Body of pancreas (tissue), 4 donors: ENCODE measurements around the gene ALG14. TPM values are rescaled to one million over a fixed set of nuclear protein-coding genes. Genes with fewer than 3 reads are reported as not detected.

Experiments used
- ATAC-seq: fragments of 150-250 bp; one replicate; pipeline ENCODE4 v1.9.1; 2016
- DNase-seq, 4 donors: peaks; one replicate each; pipeline ENCODE4 v3.0.0-alpha.2; 2019
- H3K27ac ChIP-seq, 4 donors: fragments of 200-600 bp; sonication (generic); 1 replicate in 3 of 4; 2 replicates in 1 of 4; pipeline versions ENCODE4 v1.5.1 to v1.6.1; 2016 to 2019; ENCODE audit warnings: mild to moderate bottlenecking in 1 of 4, mixed read lengths in 1 of 4, moderate library complexity in 1 of 4
- H3K27me3 ChIP-seq, 2 donors: fragments of 200-600 bp; sonication (generic); one replicate each; pipeline ENCODE4 v1.6.0; 2016; ENCODE audit warnings: mild to moderate bottlenecking in 1 of 2
- H3K36me3 ChIP-seq, 2 donors: fragments of 200-600 bp; sonication (generic); replicated peaks in 1 of 2; 2 replicates each; pipeline ENCODE4 v1.5.1; 2016; ENCODE audit warnings: low read depth in 2 of 2; ENCODE audit not compliant: insufficient read depth in 1 of 2
- H3K4me1 ChIP-seq: fragments of 200-600 bp; sonication (generic); one replicate; pipeline ENCODE4 v1.6.0; 2016
- H3K4me3 ChIP-seq, 2 donors: fragments of 200-600 bp; sonication (generic); 1 replicate in 1 of 2; 2 replicates in 1 of 2; pipeline ENCODE4 v1.5.1; 2016 to 2019
- H3K9me3 ChIP-seq, 3 donors: fragments of 200-600 bp; sonication (generic); 1 replicate in 2 of 3; 2 replicates in 1 of 3; pipeline ENCODE4 v1.5.1; 2016
- POLR2A ChIP-seq, 3 donors: fragments of 450-650 bp; IDR thresholded peaks; one replicate each; pipeline ENCODE4 v1.6.1; 2016; ENCODE audit warnings: antibody characterized with exemption in 3 of 3, mild to moderate bottlenecking in 2 of 3
- whole genome bisulfite sequencing, 2 donors: methylation state at CpG; one replicate each; pipeline ENCODE4 v1.1.5; 2017; 5-methylcytosine and 5-hydroxymethylcytosine counted together
- intact Hi-C: fragments of 100-400 bp; cut with DNase I; formaldehyde crosslinking; loops from one replicate; pipeline ENCODE4 v1.15.1; 2023
- total RNA-seq, 2 donors: library from RNA; depleted of rRNA; stranded (reverse); fragments of >200 nt; gene quantifications; one replicate each; pipeline ENCODE4 v1.1.0, GENCODE V29; 2016
- TF ChIP-seq, protein P1 (sequence below), 7 experiments: fragments of 450-650 bp in 4 of 7; fragments of 200-600 bp in 3 of 7; sonication (generic) in 3 of 7; IDR thresholded peaks; one replicate each; pipeline ENCODE4 v1.5.1; 2016 to 2019; ENCODE audit warnings: antibody characterized with exemption in 7 of 7

The ALG14 gene
- total RNA-seq, 2 donors from 2014 or later, result 0.78 to 0.99 TPM

- Histone ChIP-seq H3K4me1 (peaks cover 45% of the 10 kb centered on the region), H3K9me3 (no peaks in the 10 kb centered on the region), H3K4me3 (no peak overlapping the region), H3K27me3 (no peaks in the 10 kb centered on the region), H3K27ac (peak overlapping the region in 3 of 4 donors; percentile 16 to 50 (median 35)), H3K36me3 (no peaks in the 10 kb centered on the region)
- intact Hi-C loops, result no loop called here
- WGBS, 2 donors, result 43 to 60% methylated on average over 5 of the region's 5 CpGs
- ATAC-seq (no peak), DNase-seq (no peak)
- no peak for TF ChIP-seq POLR2A (IDR thresholded peaks at IDR 0.05)
- TF ChIP-seq, protein P1, sequence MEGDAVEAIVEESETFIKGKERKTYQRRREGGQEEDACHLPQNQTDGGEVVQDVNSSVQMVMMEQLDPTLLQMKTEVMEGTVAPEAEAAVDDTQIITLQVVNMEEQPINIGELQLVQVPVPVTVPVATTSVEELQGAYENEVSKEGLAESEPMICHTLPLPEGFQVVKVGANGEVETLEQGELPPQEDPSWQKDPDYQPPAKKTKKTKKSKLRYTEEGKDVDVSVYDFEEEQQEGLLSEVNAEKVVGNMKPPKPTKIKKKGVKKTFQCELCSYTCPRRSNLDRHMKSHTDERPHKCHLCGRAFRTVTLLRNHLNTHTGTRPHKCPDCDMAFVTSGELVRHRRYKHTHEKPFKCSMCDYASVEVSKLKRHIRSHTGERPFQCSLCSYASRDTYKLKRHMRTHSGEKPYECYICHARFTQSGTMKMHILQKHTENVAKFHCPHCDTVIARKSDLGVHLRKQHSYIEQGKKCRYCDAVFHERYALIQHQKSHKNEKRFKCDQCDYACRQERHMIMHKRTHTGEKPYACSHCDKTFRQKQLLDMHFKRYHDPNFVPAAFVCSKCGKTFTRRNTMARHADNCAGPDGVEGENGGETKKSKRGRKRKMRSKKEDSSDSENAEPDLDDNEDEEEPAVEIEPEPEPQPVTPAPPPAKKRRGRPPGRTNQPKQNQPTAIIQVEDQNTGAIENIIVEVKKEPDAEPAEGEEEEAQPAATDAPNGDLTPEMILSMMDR (IDR thresholded peaks at IDR 0.05), result no peak
These were observed 5.2 kb downstream of the ALG14 start for GRCh38 chr1:95067568-95067967.

DNA sequence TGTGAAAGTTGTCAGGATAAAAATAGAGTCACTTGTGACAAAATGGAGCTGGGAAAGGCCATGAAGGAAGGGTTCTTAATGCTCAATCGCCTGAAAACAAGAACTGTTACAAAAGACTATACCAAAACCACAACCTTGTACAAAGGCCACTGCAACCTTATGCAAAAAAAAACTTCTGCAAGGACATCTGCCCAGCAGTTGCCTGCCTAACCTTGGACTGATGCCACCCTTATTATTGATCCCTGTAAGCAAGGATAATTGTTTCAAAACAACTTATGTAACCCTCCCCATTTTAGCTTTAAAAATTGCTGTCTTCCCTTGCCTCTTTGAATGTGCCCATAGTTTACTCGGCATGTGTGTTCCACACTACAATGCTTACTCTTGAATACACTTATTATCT, 5.7 kb downstream of the ALG14 start:
- Histone ChIP-seq H3K4me1 (peaks cover 45% of the 10 kb centered on the region), H3K36me3 (no peaks in the 10 kb centered on the region), H3K27ac (peak overlapping the region in 3 of 4 donors; percentile 16 to 50 (median 35)), H3K9me3 (no peaks in the 10 kb centered on the region), H3K27me3 (no peaks in the 10 kb centered on the region), H3K4me3 (no peak overlapping the region)
- 26 to 33% methylated on average over 2 of the region's 2 CpGs for WGBS, 2 donors
- intact Hi-C loops, result no loop called here
- ATAC-seq (peak; percentile 58), DNase-seq (peak in 3 of 4 donors; percentile 31 to 53 (median 36))
- TF ChIP-seq POLR2A (IDR thresholded peaks at IDR 0.05), result no peak
- TF ChIP-seq, protein P1 (IDR thresholded peaks at IDR 0.05), result no peak

DNA sequence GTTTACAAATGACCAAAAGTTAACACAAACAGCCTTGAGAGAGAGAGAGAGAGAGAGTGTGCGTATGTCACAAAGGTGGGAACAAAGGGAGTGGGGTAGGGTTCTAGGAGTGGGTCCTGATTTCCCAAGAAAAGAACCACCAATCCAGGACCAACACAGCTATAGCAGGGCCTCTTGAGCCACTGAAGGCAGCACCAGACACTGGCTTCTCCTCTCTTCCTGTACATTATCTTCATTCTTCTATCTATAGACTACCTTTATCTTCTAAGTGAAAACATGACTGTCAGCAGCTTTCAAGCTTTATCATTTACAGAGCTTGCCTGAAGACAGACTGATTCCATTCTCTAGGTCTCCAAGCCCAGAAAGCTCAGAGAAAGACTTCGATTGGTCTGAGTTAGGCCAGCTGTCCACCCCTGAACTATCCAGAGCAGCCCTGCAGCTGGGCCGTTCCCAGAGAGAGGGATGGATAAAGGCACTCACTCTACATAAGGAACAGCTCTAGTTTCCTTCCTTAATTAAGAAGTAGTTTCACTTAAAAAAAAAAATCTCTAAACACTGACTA, 11.2 kb downstream of the ALG14 start:
- no peaks in the 10 kb centered on the region for H3K36me3 ChIP-seq
- H3K27me3 ChIP-seq, result no peaks in the 10 kb centered on the region
- H3K9me3 ChIP-seq, result no peaks in the 10 kb centered on the region
- TF ChIP-seq POLR2A (IDR thresholded peaks at IDR 0.05), result no peak
- TF ChIP-seq, protein P1 (IDR thresholded peaks at IDR 0.05), result no peak
- peaks cover 8% of the 10 kb centered on the region for H3K4me1 ChIP-seq
- WGBS, 2 donors, result 34 to 43% methylated on average over 3 of the region's 3 CpGs
- peak; percentile 80 for ATAC-seq
- intact Hi-C loops, result no loop called here
- DNase-seq, result peak; percentile 60 to 76 (median 62)
- no peak overlapping the region for H3K4me3 ChIP-seq
- peak overlapping the region in 3 of 4 donors; percentile 29 to 57 (median 32) for H3K27ac ChIP-seq

DNA sequence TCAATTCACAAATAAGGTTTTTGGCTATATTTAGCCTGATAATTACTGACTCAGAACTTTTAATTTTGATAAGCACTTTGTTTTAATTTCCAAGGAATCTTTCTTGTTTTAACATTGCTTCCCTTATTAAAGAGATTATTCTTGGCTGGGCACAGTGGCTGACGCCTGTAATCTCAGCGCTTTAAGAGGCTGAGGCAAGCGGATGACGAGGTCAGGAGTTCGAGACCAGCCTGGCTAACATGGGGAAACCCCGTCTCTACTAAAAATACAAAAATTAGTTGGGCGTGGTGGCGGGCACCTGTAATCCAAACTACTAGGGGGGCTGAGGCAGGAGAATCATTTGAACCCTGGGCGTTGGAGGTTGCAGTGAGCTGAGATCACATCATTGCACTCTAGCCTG, 13.8 kb downstream of the ALG14 start:
- DNase-seq, result no peak

More for the DNA sequence above, 13.8 kb downstream of the ALG14 start:
- Histone ChIP-seq H3K27ac (no peak overlapping the region), H3K4me1 (peaks cover 8% of the 10 kb centered on the region), H3K27me3 (no peaks in the 10 kb centered on the region), H3K36me3 (no peaks in the 10 kb centered on the region), H3K9me3 (no peaks in the 10 kb centered on the region), H3K4me3 (no peak overlapping the region)
- TF ChIP-seq, protein P1 (IDR thresholded peaks at IDR 0.05), result no peak
- TF ChIP-seq POLR2A (IDR thresholded peaks at IDR 0.05), result no peak
- 90 to 94% methylated on average over 9 of the region's 9 CpGs for WGBS, 2 donors
- no peak for ATAC-seq
- intact Hi-C loops, result no loop called here
